C4-2B (cell line): ENCODE results near the gene DEGS1.

Experiments used
- ZFX ChIP-seq: fragments of 450-650 bp; IDR thresholded peaks from 2 replicates; pipeline ENCODE4 v1.6.1; 2017
- TF ChIP-seq, protein P1 (sequence below): fragments of 450-650 bp; conservative IDR thresholded peaks from 2 replicates; pipeline ENCODE4 v1.5.1; 2017; ENCODE audit warnings: mild to moderate bottlenecking

DNA sequence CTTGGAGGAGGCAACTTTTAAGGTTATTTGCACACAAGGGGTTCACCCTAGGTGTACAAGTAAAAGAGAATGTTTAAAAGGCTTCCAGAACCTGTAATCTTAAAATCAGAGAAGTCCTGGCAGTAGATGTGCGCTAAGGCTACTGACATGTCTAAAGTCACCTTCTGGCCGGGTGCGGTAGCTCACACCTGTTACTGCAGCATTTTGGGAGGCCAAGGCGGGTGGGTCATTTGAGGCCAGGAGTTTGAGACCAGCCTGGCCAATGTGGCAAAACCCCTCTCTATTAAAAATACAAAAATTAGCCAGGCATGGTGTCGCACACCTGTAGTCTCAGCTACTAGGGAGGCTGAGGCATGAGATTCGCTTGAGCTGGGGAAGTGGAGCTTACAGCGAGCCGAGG lies 20.3 kb upstream of the DEGS1 start:
- TF ChIP-seq, protein P1, sequence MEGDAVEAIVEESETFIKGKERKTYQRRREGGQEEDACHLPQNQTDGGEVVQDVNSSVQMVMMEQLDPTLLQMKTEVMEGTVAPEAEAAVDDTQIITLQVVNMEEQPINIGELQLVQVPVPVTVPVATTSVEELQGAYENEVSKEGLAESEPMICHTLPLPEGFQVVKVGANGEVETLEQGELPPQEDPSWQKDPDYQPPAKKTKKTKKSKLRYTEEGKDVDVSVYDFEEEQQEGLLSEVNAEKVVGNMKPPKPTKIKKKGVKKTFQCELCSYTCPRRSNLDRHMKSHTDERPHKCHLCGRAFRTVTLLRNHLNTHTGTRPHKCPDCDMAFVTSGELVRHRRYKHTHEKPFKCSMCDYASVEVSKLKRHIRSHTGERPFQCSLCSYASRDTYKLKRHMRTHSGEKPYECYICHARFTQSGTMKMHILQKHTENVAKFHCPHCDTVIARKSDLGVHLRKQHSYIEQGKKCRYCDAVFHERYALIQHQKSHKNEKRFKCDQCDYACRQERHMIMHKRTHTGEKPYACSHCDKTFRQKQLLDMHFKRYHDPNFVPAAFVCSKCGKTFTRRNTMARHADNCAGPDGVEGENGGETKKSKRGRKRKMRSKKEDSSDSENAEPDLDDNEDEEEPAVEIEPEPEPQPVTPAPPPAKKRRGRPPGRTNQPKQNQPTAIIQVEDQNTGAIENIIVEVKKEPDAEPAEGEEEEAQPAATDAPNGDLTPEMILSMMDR: no peak
- no peak for TF ChIP-seq ZFX
